DOHH2 (cell line): ENCODE measurements around the gene ABCF3.

ENCODE experiments used
- H3F3A ChIP-seq: fragments of 200-600 bp; sonication (generic), shearing (Covaris generic); 2 replicates; pipeline ENCODE4 v1.6.0; 2016; ENCODE audit warnings: antibody characterized with exemption, mild to moderate bottlenecking; ENCODE audit not compliant: control insufficient read depth, insufficient read depth
- H3K27ac ChIP-seq: fragments of 200-600 bp; sonication (generic); 2 replicates; pipeline ENCODE4 v1.5.1; 2014; ENCODE audit warnings: low read depth, mild to moderate bottlenecking, low read length, moderate library complexity
- H3K27me3 ChIP-seq: fragments of 200-600 bp; sonication (generic); 2 replicates; pipeline ENCODE4 v1.6.1; 2014; ENCODE audit warnings: mild to moderate bottlenecking, low read length, mixed read lengths; ENCODE audit not compliant: control insufficient read depth
- H3K36me3 ChIP-seq: fragments of 200-600 bp; sonication (generic); 2 replicates; pipeline ENCODE4 v1.6.1; 2014; ENCODE audit warnings: mild to moderate bottlenecking, low read length, moderate library complexity, mixed read lengths; ENCODE audit not compliant: control insufficient read depth
- H3K4me1 ChIP-seq: fragments of 200-600 bp; sonication (generic); 2 replicates; pipeline ENCODE4 v1.6.1; 2014; ENCODE audit warnings: mild to moderate bottlenecking, low read length, mixed read lengths; ENCODE audit not compliant: control insufficient read depth
- H3K4me2 ChIP-seq: fragments of 200-600 bp; sonication (generic); 2 replicates; pipeline ENCODE4 v1.6.0; 2014; ENCODE audit warnings: mild to moderate bottlenecking, low read length, moderate library complexity
- H3K4me3 ChIP-seq: fragments of 200-600 bp; sonication (generic); 2 replicates; pipeline ENCODE4 v1.5.1; 2014; ENCODE audit warnings: mild to moderate bottlenecking, low read length, mixed read lengths
- H3K79me2 ChIP-seq: fragments of 200-600 bp; sonication (generic); 2 replicates; pipeline ENCODE4 v1.6.1; 2014; ENCODE audit warnings: mild to moderate bottlenecking, low read length, mixed read lengths; ENCODE audit not compliant: control insufficient read depth
- H3K9me2 ChIP-seq: fragments of 200-600 bp; sonication (generic); replicated peaks from 2 replicates; pipeline ENCODE4 v1.6.1; 2014; ENCODE audit warnings: mild to moderate bottlenecking, low read length, mixed read lengths; ENCODE audit not compliant: control insufficient read depth
- H3K9me3 ChIP-seq: fragments of 200-600 bp; sonication (generic); 2 replicates; pipeline ENCODE4 v1.6.1; 2014; ENCODE audit warnings: antibody characterized with exemption, low read length, mixed read lengths; ENCODE audit not compliant: control insufficient read depth, insufficient read depth
- H4K20me1 ChIP-seq: fragments of 200-600 bp; sonication (generic); 2 replicates; pipeline ENCODE4 v1.6.0; 2014; ENCODE audit warnings: low read depth, mild to moderate bottlenecking, antibody characterized with exemption, low read length, moderate library complexity; ENCODE audit not compliant: control insufficient read depth, insufficient read depth
- CTCF ChIP-seq: fragments of 200-600 bp; sonication (generic); IDR thresholded peaks from one replicate; pipeline ENCODE4 v1.5.1; 2014; ENCODE audit warnings: antibody characterized with exemption, mild to moderate bottlenecking, low read depth, low read length; ENCODE audit not compliant: poor library complexity, severe bottlenecking
- EZH2phosphoT487 ChIP-seq: fragments of 200-600 bp; sonication (generic); IDR thresholded peaks from 2 replicates; pipeline ENCODE4 v1.6.1; 2017; ENCODE audit warnings: borderline replicate concordance, mild to moderate bottlenecking, antibody characterized with exemption, low read length, moderate library complexity, mixed read lengths

Gene ABCF3

GRCh38 chr3:184235381-184236032 lies 49.5 kb downstream of the ABCF3 start:
- no peaks in the 10 kb centered on the region for H3K9me2 ChIP-seq
- no peaks in the 10 kb centered on the region for H3K79me2 ChIP-seq
- no peaks in the 10 kb centered on the region for H3K9me3 ChIP-seq
- H3K27ac ChIP-seq, result no peak overlapping the region
- no peak overlapping the region for H3K4me2 ChIP-seq
- H3K4me1 ChIP-seq, result peaks cover 17% of the 10 kb centered on the region
- 0 out of 2 replicates have a peak, but pooled peaks cover 5% of the 10 kb centered on the region for H3F3A ChIP-seq
- H4K20me1 ChIP-seq, result no peaks in the 10 kb centered on the region
- H3K27me3 ChIP-seq, result peaks cover 22% of the 10 kb centered on the region
- TF ChIP-seq EZH2phosphoT487 (no peak), CTCF (no peak)
- H3K36me3 ChIP-seq, result no peaks in the 10 kb centered on the region
- no peak overlapping the region for H3K4me3 ChIP-seq

GRCh38 chr3:184236033-184236410 lies 50.0 kb downstream of the ABCF3 start:
- Histone ChIP-seq H3K4me1 (peaks cover 17% of the 10 kb centered on the region), H3K9me3 (no peaks in the 10 kb centered on the region)

GRCh38 chr3:184236636-184237035 lies 50.6 kb downstream of the ABCF3 start:
- H4K20me1 ChIP-seq, result no peaks in the 10 kb centered on the region
- no peaks in the 10 kb centered on the region for H3K36me3 ChIP-seq
- no peaks in the 10 kb centered on the region for H3K79me2 ChIP-seq
- H3K9me2 ChIP-seq, result no peaks in the 10 kb centered on the region
- no peak overlapping the region for H3K27ac ChIP-seq
- no peaks in the 10 kb centered on the region for H3K9me3 ChIP-seq
- no peak overlapping the region for H3K4me2 ChIP-seq
- peaks cover 14% of the 10 kb centered on the region for H3K4me1 ChIP-seq
- peaks cover 11% of the 10 kb centered on the region for H3K27me3 ChIP-seq
- H3F3A ChIP-seq, result 0 out of 2 replicates have a peak, but pooled peaks cover 4% of the 10 kb centered on the region
- TF ChIP-seq CTCF (no peak), EZH2phosphoT487 (no peak)
- no peak overlapping the region for H3K4me3 ChIP-seq

More at GRCh38 chr3:184236033-184236410, 50.0 kb downstream of the ABCF3 start:
- no peaks in the 10 kb centered on the region for H3K9me2 ChIP-seq
- H3K79me2 ChIP-seq, result no peaks in the 10 kb centered on the region
- no peaks in the 10 kb centered on the region for H4K20me1 ChIP-seq
- 0 out of 2 replicates have a peak, but pooled peaks cover 5% of the 10 kb centered on the region for H3F3A ChIP-seq
- no peak overlapping the region for H3K4me2 ChIP-seq
- H3K36me3 ChIP-seq, result no peaks in the 10 kb centered on the region
- no peak for TF ChIP-seq EZH2phosphoT487
- no peak for TF ChIP-seq CTCF
- H3K27ac ChIP-seq, result no peak overlapping the region
- H3K4me3 ChIP-seq, result no peak overlapping the region
- peaks cover 17% of the 10 kb centered on the region for H3K27me3 ChIP-seq
